ENCODE data around the gene CA5A. TPM values are rescaled to one million over a fixed set of nuclear protein-coding genes. Genes with fewer than 3 reads are reported as not detected.
"Not testable (repeated sequence)": the region's sequence is repeated elsewhere in the genome, so short reads cannot be mapped to it uniquely, and the experiment has no call there.

CA5A gene
- total RNA-seq, 1 experiment from 2014 or later, result not detected

DNA sequence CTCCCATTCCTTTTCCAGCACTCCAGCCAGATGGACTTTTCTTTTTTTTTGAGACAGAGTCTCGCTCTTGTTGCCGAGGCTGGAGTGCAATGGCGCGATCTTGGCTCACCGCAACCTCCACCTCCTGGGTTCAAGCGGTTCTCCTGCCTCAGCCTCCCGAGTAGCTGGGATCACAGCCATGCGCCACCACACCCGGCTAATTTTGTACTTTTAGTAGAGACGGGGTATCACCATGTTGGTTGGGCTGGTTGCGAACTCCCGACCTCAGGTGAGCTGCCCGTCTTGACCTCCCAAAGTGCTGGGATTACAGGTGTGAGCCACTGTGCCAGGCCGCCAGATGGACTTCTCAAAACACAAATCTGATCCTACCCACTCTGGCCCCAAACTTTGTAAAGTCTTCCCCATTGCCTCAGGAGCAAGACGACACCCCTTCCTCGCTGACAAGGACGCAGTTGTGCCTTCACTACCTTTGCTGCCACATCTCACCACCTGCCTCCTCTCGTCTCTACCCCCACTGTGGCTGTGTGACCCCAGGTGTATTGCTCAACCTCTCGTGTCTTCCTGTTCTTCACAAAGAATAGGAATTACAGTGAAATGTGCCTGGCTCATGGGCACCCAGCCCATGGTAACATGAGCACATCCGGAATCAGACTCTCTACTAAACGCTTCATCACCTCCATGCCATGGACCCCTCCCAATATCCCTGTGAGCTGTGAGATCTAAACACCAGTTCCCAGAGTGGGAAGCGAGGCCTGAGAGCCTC is 11.2 kb upstream of the CA5A start:
- H3K9me3 ChIP-seq (replicated peaks), result no peaks in the 10 kb centered on the region
- no peak overlapping the region for H3K4me3 ChIP-seq
- H3K4me1 ChIP-seq, result no peaks in the 10 kb centered on the region
- no peaks in the 10 kb centered on the region for H3K27me3 ChIP-seq
- no peaks in the 10 kb centered on the region for H3K36me3 ChIP-seq
- H3K27ac ChIP-seq, result no peak overlapping the region
- DNase-seq, result no peak

DNA sequence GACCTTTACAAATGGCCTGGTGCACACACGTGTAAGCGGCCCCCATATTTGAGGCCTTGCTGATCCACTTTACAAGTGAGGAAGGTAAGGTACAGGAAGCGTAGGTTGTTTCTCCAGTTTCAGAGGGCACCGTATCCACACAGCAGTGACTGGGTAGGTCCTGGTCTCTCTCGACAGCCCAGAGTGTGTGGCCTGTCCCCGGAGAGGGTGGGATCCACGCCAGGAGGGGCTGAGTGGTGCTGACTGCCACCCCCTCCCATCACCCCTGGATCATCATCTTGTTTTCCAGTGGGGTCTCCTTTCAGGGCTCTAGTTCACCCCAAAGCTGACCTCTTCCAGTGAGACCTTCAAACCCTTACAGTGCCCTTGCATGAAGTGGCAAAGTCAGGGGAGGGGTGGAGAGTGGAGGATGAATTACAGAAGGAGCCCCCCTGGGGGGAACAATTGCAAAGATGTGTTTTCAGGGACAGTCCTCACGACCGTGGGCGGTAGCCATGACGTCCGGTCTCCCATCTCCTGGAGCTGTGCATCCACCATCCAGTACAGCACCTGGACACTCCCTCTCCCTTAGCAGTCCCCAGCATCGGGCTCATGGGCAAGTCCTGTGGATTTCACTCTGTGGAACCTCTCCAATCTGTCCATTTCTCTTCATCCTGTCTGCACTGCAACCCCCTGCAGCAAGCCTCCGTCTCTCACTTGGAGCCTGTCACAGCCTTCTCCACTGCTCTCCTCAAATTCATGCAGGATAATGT is 10.4 kb upstream of the CA5A start:
- Histone ChIP-seq H3K9me3 (replicated peaks) (no peaks in the 10 kb centered on the region), H3K27me3 (no peaks in the 10 kb centered on the region), H3K36me3 (no peaks in the 10 kb centered on the region), H3K27ac (no peak overlapping the region), H3K4me3 (no peak overlapping the region), H3K4me1 (no peaks in the 10 kb centered on the region)
- DNase-seq, result no peak

DNA sequence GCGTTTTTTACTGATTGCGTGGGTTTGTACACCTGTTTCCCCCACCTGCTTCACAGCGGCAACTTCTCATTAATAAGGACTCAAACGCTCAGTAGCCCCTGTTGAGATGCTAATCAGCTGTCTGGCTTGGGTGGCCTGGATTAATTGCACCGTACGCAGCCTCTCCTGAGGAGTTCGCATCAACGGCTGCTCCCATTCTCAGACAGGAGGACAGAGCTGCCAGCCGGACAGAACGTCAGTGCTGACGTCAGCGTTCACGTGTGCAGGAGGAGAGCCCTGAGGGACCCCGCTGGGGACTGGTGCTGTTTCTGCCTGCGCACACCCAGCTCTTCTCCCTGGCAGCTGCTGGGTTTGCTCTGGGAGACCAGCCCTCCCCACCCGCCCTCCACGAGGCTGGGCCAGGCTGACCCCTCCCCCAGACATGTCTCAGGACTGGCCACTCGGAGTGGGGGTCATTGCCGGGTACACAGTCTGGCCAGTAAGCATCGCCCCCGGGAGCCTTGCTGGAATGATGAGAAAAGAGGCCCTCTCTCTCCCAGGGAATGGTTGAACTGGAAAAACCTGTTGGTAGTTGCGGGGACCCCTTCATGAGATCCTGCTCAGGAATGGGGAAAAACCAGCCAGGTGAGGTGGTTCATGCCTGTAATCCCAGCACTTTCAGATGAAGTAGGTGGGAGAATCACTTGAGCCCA is 9.2 kb upstream of the CA5A start:
- Histone ChIP-seq H3K36me3 (no peaks in the 10 kb centered on the region), H3K4me3 (peak overlapping the region; percentile 38), H3K27ac (no peak overlapping the region; the same call in 1 of the 2 replicates), H3K4me1 (no peaks in the 10 kb centered on the region), H3K27me3 (no peaks in the 10 kb centered on the region), H3K9me3 (replicated peaks) (no peaks in the 10 kb centered on the region)
- peak; percentile 77 to 83 for DNase-seq

DNA sequence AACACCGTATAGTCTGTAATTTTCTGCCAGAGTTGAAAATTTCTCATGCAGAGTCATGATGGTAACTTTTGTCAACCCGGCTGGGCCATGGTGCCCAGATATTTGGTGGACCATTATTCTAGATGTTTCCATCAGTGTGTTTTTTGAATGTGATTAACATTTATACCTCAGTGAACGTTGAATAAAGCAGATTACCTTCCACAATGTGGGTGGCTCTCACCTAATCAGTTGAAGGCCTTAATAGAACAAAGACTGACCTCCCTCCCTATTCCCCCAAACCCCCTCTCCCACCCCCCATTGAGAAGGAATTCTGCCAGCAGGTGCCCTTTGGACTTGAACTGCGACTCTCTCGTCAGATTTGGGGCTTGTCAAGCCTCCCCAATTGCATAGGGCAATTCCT is 6.4 kb upstream of the CA5A start:
- no peak for DNase-seq

DNA sequence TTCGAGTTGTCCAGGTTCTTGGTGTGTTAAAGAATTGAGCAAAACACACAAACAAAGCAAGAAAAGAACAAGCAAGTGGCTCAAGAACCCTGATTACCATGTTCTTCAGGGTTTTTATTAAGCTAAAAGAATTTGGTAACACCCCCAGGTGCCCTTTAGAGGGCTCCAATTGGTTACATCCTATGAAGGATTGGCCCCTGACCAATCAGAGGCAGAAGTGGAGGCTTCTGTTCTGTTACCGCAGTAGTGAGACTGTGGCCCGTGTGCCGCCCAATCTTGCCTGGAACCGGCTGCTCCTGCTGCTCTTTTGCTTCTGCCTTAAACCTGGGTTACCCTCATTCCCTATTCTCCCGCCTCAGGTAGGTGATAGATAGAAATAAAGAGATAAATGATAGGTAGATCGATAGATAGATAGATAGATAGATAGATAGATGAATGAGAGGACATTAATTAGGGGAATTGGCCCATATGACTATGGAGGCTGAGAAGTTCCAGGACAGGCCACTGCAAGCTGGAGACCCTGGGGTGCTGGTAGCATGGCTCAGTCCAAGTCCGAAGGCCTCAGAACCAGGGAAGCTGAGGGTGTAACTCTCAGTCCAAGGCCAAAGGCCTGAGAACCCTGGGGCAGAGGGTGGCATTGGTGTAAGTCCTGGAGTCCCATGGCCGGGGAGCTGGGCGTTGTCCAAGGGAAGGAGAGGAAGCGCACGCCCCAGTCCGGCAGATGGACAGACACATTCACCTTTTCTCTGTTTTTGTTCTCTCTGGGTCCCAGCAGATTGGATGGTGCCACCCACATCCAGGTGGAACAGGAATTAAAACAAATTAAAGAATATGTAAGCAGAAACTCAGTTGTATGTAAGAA is 3.5 kb upstream of the CA5A start:
- DNase-seq, result no peak
- Histone ChIP-seq H3K9me3 (replicated peaks) (no peaks in the 10 kb centered on the region), H3K27me3 (no peaks in the 10 kb centered on the region), H3K4me3 (no peak overlapping the region), H3K36me3 (no peaks in the 10 kb centered on the region), H3K27ac (no peak overlapping the region), H3K4me1 (no peaks in the 10 kb centered on the region)

More for the DNA sequence above, 6.4 kb upstream of the CA5A start:
- H3K4me3 ChIP-seq, result no peak overlapping the region
- no peaks in the 10 kb centered on the region for H3K9me3 ChIP-seq (replicated peaks)
- no peaks in the 10 kb centered on the region for H3K36me3 ChIP-seq
- H3K27ac ChIP-seq, result no peak overlapping the region
- H3K27me3 ChIP-seq, result no peaks in the 10 kb centered on the region
- H3K4me1 ChIP-seq, result no peaks in the 10 kb centered on the region

DNA sequence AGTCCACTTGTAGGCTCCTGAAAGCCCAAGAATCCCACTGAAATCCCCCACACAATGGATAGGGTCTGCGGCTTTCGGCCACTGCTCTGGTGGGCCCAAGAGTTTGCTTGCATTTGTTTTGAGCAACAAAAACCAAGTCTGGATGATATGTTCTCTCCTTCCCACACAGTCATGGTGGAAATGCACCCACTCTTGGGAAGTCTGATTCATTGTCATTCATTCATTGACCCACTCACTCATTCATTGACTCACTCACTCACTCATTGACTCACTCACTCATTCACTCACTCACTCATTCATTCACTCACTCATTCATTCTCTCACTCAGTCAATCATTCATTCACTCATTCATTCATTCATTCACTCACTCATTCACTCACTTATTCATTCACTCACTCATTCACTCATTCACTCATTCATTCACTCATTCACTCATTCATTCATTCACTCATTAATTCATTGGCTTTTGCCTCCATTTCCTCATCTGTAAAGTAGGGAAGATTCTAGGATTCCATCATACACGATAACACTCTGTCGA is 2.2 kb upstream of the CA5A start:
- no peaks in the 10 kb centered on the region for H3K4me1 ChIP-seq
- no peak overlapping the region for H3K4me3 ChIP-seq
- H3K27me3 ChIP-seq, result no peaks in the 10 kb centered on the region
- H3K36me3 ChIP-seq, result no peaks in the 10 kb centered on the region
- DNase-seq, result no peak
- no peak overlapping the region for H3K27ac ChIP-seq
- no peaks in the 10 kb centered on the region for H3K9me3 ChIP-seq (replicated peaks)

DNA sequence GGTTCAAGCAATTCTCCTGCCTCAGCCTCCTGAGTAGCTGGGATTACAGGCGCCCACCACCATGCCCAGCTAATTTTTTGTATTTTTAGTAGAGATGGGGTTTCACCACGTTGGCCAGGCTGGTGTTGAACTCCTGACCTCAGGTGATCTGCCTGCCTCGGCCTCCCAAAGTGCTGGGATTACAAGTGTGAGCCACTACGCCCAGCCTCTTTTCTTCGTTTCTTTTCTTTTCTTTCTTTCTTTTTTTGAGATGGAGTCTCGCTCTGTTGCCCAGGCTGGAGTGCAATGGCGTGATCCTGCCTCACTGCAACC is 858 bp upstream of the CA5A start:
- not testable (repeated sequence) for H3K27me3 ChIP-seq; DNase-seq; H3K27ac ChIP-seq; H3K4me3 ChIP-seq; H3K36me3 ChIP-seq; H3K9me3 ChIP-seq (replicated peaks); H3K4me1 ChIP-seq

DNA sequence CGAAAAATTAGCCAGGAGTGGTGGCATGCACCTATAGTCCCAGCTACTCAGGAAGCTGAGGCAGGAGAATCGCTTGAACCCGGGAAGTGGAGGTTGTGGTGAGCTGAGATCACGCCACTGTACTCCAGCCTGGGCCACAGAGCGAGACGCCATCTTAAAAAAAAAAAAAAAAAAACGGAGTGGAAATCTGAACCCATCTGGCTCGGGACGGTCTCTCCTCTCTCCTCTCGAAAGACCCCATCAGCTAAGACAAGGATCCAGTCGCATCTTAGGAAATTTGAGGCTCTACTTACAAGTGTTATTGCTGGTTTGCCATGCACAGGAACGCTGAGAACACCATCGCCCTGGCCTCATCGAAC is 334 bp downstream of the CA5A start:
- H3K36me3 ChIP-seq; H3K27me3 ChIP-seq; DNase-seq; H3K4me1 ChIP-seq; H3K27ac ChIP-seq; H3K9me3 ChIP-seq (replicated peaks); H3K4me3 ChIP-seq: not testable (repeated sequence)

DNA sequence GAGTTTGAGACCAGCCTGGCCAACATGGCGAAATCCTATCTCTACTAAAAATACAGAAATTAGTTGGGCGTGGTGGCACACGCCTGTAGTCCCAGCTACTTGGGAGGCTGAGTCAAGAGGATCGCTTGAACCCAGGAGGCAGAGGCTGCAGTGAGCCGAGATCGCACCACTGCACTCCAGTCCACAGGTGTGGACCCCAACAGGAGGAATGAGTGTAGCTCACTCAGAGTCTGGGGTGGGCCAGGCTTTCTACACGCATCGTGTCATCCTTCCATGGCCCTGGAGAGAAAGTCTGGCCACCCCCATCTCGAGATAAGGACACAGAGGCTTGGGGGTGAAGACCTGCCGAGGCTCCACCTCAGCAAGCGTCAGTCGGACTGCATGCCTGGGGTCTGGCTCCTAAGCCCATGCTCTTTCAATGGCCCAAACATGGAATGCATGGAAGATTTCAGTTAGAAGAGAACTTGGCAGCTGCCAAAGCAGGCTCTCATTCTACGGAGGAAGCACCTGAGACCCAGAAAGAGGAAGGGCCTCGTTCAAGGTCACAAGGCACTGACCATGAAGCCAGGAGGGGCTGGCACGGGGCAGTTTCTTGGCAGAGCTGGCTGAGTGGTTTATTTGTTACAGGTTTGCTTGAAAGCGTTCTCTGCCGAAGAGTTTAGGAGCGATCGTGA is 1.4 kb downstream of the CA5A start:
- not testable (repeated sequence) for H3K36me3 ChIP-seq; H3K27ac ChIP-seq; DNase-seq; H3K27me3 ChIP-seq; H3K4me1 ChIP-seq; H3K9me3 ChIP-seq (replicated peaks); H3K4me3 ChIP-seq

DNA sequence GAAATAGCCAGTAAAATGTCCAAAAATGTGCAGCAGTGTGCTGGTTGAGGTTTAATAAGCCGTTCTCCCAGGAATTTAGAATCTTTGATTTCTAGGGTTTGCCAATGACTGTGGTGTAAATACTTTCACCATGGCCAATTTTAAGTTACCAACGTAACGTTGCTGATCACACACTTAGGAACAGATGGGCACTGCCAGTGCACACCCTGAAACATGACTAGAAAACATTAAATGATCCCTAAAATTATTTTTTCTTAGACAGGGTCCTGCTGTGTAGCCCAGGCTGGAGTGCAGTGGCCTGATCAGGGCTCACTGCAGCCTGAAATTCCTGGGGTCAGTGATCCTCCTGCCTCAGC is 3.2 kb downstream of the CA5A start:
- H3K4me3 ChIP-seq, result no peak overlapping the region
- H3K4me1 ChIP-seq, result no peaks in the 10 kb centered on the region
- no peaks in the 10 kb centered on the region for H3K36me3 ChIP-seq
- DNase-seq, result no peak
- H3K27me3 ChIP-seq, result no peaks in the 10 kb centered on the region
- no peak overlapping the region for H3K27ac ChIP-seq
- H3K9me3 ChIP-seq (replicated peaks), result no peaks in the 10 kb centered on the region

DNA sequence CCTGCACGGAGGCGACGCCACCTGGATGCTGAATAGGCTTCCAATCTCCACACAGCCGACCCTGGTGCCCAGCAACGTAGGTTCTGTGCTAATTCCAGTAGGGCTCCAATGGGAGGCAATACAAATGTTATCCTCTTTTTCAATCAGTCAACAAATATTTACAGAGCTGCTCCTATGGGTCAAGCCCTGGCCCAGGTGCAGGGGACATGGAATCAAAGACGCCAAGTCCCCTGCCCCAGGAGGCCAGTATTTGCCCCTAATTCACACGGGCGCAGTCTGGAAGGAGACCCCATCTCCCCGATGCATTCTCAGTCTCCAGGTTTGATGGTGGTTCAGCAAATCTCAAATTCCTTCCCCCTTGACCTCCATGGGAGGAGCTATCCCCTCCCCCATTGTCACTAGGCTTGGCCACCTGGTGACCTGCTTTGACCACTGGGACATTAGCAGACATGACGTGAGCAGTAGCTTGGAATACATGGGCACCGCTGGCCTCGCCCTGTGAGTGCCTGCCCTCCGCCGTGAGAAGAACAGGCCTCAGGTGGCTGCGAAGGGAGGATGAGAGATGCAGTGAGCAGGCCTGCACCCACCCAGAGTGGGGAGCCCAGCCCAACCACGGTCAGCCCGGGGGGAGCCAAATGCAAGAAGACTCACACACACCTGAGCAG is 3.7 kb downstream of the CA5A start:
- not testable (repeated sequence) for H3K27ac ChIP-seq; H3K4me3 ChIP-seq; DNase-seq; H3K9me3 ChIP-seq (replicated peaks); H3K36me3 ChIP-seq; H3K27me3 ChIP-seq; H3K4me1 ChIP-seq

DNA sequence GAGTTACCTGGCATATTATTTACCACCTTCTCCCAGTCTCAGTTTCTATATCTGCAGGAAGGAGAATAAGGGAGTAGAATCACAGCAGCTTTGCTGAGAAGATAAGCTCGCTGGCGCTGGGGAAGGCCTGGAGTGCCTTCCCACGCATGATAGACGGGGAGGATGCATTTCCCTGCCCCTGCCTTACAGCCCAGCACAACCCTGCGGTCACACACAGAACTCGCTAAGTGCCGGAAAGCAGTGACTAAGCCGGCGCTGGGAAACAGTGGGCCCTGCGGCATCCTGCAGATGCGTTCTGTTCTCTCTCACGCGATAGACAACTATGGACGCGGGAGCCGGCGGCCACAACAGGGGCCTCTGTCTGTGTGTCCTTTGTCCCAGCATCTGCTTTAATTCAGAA is 4.8 kb downstream of the CA5A start:
- H3K27me3 ChIP-seq, result no peaks in the 10 kb centered on the region
- no peak overlapping the region for H3K27ac ChIP-seq
- no peaks in the 10 kb centered on the region for H3K9me3 ChIP-seq (replicated peaks)
- no peaks in the 10 kb centered on the region for H3K36me3 ChIP-seq
- H3K4me1 ChIP-seq, result no peaks in the 10 kb centered on the region
- no peak overlapping the region for H3K4me3 ChIP-seq
- DNase-seq, result peak; percentile 11 to 20

DNA sequence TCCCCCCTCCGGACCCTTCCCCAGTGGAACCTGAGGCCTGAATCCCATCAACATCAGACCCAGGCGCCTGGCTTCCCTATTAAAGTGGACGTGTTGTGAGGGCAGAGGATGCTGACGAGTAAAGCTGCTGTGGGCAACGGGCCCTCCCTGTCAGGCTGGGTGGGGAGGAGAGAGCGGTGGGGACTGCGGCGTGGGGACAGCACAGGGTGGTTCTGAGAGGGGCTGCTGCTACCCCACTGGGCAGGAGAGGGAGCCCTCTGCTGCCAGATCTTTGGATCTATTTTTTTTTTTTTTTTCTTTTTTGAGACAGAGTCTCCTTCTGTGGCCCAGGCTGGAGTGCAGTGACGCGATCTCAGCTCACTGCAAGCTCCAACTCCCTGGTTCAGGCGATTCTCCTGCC is 5.9 kb downstream of the CA5A start:
- H3K36me3 ChIP-seq, result no peaks in the 10 kb centered on the region
- no peaks in the 10 kb centered on the region for H3K4me1 ChIP-seq
- no peak overlapping the region for H3K4me3 ChIP-seq
- DNase-seq, result peak in 1 of 2 experiments; percentile 45
- H3K27ac ChIP-seq, result no peak overlapping the region
- no peaks in the 10 kb centered on the region for H3K27me3 ChIP-seq
- no peaks in the 10 kb centered on the region for H3K9me3 ChIP-seq (replicated peaks)

DNA sequence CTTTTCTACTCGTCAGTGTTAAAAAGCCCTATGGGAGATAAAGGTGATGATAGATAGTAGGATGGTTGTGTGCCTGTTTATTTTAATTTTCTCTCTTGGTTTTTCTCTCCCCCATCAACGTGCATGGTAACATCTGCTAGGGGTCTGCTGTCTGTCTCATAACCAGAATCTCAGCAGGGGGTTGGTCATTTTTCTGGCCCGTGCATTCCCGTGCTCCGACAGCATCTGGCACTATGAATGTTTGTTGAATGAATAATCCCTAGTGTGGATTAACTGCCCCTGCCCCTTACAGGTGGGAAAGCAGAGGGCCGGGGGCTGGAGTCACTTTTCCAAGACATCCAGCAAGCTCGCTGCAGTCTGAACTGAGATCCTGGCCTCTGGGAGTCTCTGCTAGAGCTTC is 6.3 kb downstream of the CA5A start:
- H3K36me3 ChIP-seq, result no peaks in the 10 kb centered on the region
- H3K27me3 ChIP-seq, result no peaks in the 10 kb centered on the region
- no peaks in the 10 kb centered on the region for H3K9me3 ChIP-seq (replicated peaks)
- no peak overlapping the region for H3K4me3 ChIP-seq
- DNase-seq, result no peak
- no peaks in the 10 kb centered on the region for H3K4me1 ChIP-seq
- H3K27ac ChIP-seq, result no peak overlapping the region
